ENCODE measurements around the gene USH1C. TPM values are rescaled to one million over a fixed set of nuclear protein-coding genes. Genes with fewer than 3 reads are reported as not detected.
A peak's percentile ranks its signal among the peaks of the same experiment; 100 is the strongest.

The USH1C gene
- total and polyA plus RNA-seq, 2 of the 13 experiments (the other 11 are each of a cell fraction or from before 2014, with no cell fraction given) = not detected

DNA sequence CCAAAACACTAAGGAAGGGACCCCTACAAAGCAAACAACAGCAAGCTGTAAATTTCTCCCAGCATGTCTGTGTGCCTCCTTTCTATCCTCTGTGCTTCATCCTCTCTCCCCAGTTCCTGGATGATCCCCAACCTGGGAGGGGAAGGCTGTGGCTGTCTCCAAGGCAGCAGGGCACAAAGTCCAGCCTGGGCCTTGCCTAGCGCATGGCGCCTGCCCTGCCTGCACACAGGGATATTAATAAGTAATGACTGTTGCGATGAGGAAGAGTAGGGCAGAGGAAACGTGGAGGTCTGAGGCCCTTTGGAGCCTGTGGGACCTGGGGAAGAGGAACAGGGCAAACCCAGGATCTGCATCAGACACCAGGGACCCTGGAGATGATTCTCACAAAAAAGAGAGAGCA is 2.0 kb downstream of the USH1C start (continued):
- TF ChIP-seq, protein P1, sequence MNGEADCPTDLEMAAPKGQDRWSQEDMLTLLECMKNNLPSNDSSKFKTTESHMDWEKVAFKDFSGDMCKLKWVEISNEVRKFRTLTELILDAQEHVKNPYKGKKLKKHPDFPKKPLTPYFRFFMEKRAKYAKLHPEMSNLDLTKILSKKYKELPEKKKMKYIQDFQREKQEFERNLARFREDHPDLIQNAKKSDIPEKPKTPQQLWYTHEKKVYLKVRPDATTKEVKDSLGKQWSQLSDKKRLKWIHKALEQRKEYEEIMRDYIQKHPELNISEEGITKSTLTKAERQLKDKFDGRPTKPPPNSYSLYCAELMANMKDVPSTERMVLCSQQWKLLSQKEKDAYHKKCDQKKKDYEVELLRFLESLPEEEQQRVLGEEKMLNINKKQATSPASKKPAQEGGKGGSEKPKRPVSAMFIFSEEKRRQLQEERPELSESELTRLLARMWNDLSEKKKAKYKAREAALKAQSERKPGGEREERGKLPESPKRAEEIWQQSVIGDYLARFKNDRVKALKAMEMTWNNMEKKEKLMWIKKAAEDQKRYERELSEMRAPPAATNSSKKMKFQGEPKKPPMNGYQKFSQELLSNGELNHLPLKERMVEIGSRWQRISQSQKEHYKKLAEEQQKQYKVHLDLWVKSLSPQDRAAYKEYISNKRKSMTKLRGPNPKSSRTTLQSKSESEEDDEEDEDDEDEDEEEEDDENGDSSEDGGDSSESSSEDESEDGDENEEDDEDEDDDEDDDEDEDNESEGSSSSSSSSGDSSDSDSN (CRISPR knock-in tag; IDR thresholded peaks at IDR 0.05) = no peak
- TF ChIP-seq, protein P2, sequence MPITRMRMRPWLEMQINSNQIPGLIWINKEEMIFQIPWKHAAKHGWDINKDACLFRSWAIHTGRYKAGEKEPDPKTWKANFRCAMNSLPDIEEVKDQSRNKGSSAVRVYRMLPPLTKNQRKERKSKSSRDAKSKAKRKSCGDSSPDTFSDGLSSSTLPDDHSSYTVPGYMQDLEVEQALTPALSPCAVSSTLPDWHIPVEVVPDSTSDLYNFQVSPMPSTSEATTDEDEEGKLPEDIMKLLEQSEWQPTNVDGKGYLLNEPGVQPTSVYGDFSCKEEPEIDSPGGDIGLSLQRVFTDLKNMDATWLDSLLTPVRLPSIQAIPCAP (CRISPR knock-in tag; IDR thresholded peaks at IDR 0.05; ENCODE audit: low read depth) = no peak
- no peak for TF ChIP-seq GATAD1 (CRISPR knock-in tag; IDR thresholded peaks at IDR 0.05)
- TF ChIP-seq ELF3 (CRISPR knock-in tag; IDR thresholded peaks at IDR 0.05) = peak; percentile 61; the same call in 1 of the 2 replicates
- TF ChIP-seq ZNF354B (CRISPR knock-in tag; IDR thresholded peaks at IDR 0.05) = no peak
- no peak for TF ChIP-seq ZNF24 (IDR thresholded peaks at IDR 0.05)
- TF ChIP-seq PAWR (CRISPR knock-in tag; IDR thresholded peaks at IDR 0.05; ENCODE audit: borderline replicate concordance) = no peak
- TF ChIP-seq, protein P3, sequence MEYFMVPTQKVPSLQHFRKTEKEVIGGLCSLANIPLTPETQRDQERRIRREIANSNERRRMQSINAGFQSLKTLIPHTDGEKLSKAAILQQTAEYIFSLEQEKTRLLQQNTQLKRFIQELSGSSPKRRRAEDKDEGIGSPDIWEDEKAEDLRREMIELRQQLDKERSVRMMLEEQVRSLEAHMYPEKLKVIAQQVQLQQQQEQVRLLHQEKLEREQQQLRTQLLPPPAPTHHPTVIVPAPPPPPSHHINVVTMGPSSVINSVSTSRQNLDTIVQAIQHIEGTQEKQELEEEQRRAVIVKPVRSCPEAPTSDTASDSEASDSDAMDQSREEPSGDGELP (IDR thresholded peaks at IDR 0.05; ENCODE audit: borderline replicate concordance, low read depth) = no peak
- TF ChIP-seq YEATS4 (CRISPR knock-in tag; IDR thresholded peaks at IDR 0.05; ENCODE audit: borderline replicate concordance) = no peak
- TF ChIP-seq, protein P4, sequence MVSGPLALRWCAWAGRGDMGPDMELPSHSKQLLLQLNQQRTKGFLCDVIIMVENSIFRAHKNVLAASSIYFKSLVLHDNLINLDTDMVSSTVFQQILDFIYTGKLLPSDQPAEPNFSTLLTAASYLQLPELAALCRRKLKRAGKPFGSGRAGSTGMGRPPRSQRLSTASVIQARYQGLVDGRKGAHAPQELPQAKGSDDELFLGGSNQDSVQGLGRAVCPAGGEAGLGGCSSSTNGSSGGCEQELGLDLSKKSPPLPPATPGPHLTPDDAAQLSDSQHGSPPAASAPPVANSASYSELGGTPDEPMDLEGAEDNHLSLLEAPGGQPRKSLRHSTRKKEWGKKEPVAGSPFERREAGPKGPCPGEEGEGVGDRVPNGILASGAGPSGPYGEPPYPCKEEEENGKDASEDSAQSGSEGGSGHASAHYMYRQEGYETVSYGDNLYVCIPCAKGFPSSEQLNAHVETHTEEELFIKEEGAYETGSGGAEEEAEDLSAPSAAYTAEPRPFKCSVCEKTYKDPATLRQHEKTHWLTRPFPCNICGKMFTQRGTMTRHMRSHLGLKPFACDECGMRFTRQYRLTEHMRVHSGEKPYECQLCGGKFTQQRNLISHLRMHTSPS (CRISPR knock-in tag; IDR thresholded peaks at IDR 0.05; ENCODE audit: low read depth) = no peak
- peak; percentile 32; the same call in 1 of the 2 replicates for TF ChIP-seq BCL6 (CRISPR knock-in tag; IDR thresholded peaks at IDR 0.05)
- no peak for TF ChIP-seq ASH2L (IDR thresholded peaks at IDR 0.05; ENCODE audit: insufficient read length, low read depth, low read length)
- no peak for TF ChIP-seq ETV6 (CRISPR knock-in tag; conservative IDR thresholded peaks at IDR 0.05)
- peak; percentile 52; the same call in 1 of the 2 replicates for TF ChIP-seq CBX5 (CRISPR knock-in tag; IDR thresholded peaks at IDR 0.05; ENCODE audit: borderline replicate concordance)
- peak; percentile 64; the same call in 1 of the 2 replicates for TF ChIP-seq MYC (CRISPR knock-in tag; IDR thresholded peaks at IDR 0.05; ENCODE audit: borderline replicate concordance)
- TF ChIP-seq, protein P5, sequence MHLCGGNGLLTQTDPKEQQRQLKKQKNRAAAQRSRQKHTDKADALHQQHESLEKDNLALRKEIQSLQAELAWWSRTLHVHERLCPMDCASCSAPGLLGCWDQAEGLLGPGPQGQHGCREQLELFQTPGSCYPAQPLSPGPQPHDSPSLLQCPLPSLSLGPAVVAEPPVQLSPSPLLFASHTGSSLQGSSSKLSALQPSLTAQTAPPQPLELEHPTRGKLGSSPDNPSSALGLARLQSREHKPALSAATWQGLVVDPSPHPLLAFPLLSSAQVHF (CRISPR knock-in tag; IDR thresholded peaks at IDR 0.05) = no peak
- TF ChIP-seq ZNF629 (CRISPR knock-in tag; conservative IDR thresholded peaks at IDR 0.05) = 0 out of 2 replicates have a peak, but pooled peaks have one; percentile 6
- TF ChIP-seq, protein P6, sequence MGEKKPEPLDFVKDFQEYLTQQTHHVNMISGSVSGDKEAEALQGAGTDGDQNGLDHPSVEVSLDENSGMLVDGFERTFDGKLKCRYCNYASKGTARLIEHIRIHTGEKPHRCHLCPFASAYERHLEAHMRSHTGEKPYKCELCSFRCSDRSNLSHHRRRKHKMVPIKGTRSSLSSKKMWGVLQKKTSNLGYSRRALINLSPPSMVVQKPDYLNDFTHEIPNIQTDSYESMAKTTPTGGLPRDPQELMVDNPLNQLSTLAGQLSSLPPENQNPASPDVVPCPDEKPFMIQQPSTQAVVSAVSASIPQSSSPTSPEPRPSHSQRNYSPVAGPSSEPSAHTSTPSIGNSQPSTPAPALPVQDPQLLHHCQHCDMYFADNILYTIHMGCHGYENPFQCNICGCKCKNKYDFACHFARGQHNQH (CRISPR knock-in tag; IDR thresholded peaks at IDR 0.05) = no peak
- TF ChIP-seq GABPA (IDR thresholded peaks at IDR 0.05; ENCODE audit: low read depth, low read length) = no peak
- no peak for TF ChIP-seq GABPA (CRISPR knock-in tag; IDR thresholded peaks at IDR 0.05; ENCODE audit: low read depth)
- 0 out of 2 replicates have a peak, but pooled peaks have one; percentile 24 for TF ChIP-seq SPEN (CRISPR knock-in tag; IDR thresholded peaks at IDR 0.05; ENCODE audit: low read depth)
